Hypothalamus (tissue), 51 donors: Measurements from ENCODE around the gene CYP2S1.
"Not testable (repeated sequence)": the region's sequence is repeated elsewhere in the genome, so short reads cannot be mapped to it uniquely, and the experiment has no call there.

ENCODE experiments used
- DNase-seq, 51 donors: peaks; one replicate each; lab custom pipeline; 2025; lab: John Stamatoyannopoulos, UW

CYP2S1 gene, protein sequence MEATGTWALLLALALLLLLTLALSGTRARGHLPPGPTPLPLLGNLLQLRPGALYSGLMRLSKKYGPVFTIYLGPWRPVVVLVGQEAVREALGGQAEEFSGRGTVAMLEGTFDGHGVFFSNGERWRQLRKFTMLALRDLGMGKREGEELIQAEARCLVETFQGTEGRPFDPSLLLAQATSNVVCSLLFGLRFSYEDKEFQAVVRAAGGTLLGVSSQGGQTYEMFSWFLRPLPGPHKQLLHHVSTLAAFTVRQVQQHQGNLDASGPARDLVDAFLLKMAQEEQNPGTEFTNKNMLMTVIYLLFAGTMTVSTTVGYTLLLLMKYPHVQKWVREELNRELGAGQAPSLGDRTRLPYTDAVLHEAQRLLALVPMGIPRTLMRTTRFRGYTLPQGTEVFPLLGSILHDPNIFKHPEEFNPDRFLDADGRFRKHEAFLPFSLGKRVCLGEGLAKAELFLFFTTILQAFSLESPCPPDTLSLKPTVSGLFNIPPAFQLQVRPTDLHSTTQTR

DNA sequence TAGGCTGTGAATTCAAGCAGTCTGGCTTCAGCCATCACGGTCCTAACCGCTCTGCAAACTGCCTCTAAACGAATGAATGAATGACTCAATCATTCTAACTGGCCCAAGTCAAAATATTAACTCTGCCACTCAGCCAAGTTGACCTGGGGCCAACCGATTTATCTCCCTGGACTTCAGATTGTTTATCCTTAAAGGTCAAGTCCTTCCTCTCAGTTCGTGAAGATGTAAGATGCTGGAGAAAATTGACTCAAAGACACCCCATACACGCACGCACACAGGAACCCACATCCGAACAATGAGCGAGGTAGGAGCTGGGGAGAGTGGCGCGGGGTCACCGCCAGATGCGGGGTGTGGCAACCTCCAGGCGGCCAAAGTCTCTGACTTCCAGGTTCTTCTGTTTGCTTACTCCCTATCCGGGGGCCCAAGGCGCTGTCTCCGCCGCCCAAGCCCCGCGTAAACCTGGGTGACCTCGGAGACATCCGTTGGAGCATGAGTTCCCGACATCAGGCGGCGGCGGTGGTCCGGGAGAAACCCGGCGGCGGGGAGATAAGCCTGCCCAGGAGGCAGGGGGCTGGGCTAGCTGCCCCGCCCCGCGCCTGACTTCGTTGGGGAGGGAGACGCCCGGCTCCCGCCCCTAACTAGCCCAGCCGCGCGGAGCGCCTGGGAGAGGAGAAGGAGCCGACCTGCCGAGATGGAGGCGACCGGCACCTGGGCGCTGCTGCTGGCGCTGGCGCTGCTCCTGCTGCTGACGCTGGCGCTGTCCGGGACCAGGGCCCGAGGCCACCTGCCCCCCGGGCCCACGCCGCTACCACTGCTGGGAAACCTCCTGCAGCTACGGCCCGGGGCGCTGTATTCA, at the start of gene CYP2S1:
Gene CYP2S1 (plus strand): TSS at position 646 of the 856 bp plus-strand sequence. CDS start 46 bp downstream, at position 692.
- DNase-seq = peak in 2 of 51 donors; percentile 3 to 15

DNA sequence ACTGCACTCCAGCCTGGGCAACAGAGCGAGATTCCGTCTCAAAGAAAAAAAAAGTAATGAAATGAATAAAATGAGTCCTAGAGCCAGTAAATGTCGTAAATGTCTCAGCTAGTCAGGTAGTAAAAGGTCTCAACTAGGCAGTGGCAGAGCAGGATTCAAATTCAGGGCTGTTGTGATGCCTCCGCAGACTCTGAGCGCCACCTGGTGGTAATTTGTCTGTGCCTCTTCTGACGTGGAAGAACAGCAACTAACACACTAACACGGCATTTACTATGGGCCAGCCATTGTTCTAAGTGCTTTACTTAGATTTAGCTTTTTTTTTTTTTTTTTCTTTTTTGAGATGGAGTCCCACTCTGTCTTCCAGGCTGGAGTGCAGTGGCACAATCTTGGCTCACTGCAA, 48.6 kb upstream of the CYP2S1 start:
- peak in 38 of 51 donors; percentile 1 to 73 (median 28) for DNase-seq

DNA sequence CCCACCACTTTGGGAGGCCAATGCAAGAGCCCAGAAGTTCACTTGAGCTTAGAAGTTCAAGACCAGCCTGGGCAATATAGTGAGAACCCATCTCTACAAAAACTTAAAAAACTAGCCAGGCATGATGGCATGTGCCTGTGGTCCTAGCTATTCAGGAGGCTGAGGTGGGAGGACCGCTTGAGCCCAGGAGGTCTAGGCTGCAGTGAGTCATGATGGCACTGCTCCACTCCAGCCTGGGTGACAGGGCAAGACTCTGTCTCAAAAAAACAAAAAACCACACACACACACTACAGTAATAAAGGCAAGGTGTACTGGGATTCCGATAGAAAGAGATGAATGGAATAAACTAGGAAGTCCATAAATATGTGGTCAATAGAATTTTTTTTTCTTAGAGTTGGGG, 43.2 kb upstream of the CYP2S1 start:
- no peak for DNase-seq

GRCh38 chr19:41150986-41151385, 42.0 kb upstream of the CYP2S1 start:
- not testable (repeated sequence) for DNase-seq

DNA sequence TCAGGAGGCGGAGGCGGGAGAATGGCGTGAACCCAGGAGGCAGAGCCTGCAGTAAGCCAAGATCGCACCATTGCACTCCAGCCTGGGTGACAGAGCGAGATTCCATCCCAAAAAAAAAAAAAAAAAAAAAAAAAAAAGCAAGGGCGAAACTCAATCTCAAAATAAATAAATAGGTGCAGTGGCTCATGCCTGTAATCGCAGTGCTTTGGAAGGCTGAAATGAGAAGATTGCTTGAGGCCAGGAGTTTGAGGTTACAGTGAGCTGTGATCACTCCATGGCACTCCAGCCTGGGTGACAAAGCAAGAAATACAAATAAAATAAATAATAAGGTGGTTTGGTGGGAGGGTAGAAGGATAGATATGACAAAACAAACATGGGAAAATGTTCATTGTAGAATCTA, 39.0 kb upstream of the CYP2S1 start:
- DNase-seq = no peak

- no peak for DNase-seq
Measured at GRCh38 chr19:41156207-41156606, 36.8 kb upstream of the CYP2S1 start.

DNA sequence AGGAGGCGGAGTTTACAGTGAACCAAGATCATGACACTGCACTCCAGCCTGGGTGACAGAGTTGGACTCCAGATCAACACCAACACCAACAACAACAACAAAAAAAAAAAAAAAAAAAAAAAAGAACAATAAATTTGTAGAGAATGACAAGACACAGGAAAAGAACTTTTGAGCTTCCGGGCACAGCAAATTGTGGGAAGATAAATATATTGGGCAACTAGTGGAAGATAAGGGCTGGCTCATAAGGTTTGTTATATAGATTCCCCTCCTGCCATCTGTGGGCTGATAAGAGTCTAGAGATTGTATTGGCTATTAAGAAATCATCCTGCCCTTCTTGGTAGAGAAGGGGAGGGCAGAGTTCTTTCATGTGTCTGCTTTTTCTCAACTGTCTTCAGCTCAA, 33.1 kb upstream of the CYP2S1 start:
- DNase-seq = no peak

DNA sequence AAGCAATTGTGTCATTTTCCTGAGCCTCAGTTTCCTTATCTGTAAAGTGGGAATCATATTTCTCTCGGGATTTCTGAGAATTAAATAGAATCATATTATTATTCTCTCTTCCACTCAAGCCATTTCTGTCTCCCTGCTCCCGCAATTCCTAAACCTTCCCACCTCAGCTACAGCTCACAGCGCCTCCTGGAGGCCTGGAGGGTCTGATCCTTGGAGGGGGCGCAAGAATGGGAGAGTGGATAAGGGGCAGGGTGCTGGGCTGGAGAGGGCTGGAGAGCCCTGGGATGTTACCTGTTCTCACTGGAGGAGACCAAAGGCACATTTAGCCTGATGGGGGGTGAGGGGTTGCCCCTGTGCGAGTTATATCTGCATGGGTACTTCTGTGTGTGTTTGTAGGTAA, 31.1 kb upstream of the CYP2S1 start:
- DNase-seq = no peak

- no peak for DNase-seq
Measured at GRCh38 chr19:41166944-41167804, 25.8 kb upstream of the CYP2S1 start.

DNA sequence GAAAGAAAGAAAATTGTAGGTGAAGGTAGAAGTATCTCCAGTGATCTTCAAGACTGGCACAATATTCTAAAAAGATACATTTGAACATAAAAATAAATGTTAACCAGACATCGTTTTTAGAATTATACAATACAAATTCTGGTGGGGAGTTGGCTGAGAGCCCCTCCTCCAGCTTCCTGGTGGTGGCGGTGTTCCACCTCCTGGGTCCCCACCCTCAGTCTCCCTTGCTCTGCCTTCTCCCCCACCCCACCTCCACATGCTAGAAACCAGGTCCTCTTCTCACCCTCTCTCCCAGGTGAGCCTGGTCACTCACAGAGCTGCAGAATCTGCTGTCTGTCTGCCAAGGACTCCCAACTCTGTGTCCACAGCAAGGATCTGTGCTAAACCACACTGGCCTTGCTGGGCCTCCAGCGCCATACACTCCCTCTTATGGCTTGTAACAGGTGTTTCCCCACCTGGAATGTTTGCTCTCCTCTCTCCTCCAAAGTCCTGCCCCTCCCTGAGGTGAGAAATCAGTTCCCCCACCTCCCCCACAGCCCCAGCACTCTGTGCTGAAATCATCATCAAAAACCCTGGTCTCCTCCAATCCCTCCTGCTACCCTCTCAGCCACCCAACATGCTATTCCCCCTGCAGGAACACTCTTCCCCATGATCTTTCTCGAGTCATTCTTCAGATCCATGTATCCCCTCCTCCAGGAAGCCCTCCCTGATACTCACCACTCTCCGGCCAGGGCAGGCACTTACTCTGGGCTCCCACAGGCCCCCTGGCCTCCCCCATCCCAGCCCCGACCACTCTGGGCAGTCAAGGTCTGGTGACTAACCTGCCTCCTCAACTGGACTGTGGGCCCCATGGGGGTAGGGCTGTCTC, 20.5 kb upstream of the CYP2S1 start:
- DNase-seq = no peak

DNA sequence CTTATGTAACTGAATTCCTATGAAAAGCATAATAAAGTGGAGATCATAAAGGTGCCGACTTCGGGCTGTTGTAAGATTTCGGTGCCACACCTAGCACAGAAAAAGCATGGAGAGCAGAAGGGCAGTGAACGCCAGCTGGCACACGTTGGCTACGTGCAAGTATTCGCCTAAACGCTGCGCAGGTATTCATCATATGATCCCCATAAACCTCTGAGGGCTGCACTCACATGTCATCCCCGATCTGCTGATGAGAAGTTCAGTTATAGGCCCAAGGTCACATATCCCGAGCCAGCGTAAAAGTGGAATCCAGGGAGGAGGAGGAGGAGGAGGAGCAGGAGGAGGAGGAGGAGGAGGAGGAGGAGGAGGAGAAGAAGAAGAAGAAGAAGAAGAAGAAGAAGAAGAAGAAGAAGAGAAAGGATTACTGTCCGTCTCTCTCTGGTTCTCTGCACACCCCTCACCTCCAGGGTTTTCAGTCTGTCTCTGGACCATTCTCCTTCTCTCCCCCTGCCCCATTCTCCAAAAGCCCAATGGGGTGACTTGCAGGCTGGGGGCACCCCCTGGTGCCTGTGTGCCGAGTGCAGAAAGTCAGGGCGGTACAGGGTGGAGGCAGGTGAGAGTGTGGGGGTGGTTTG, 18.6 kb upstream of the CYP2S1 start:
- DNase-seq = no peak

DNA sequence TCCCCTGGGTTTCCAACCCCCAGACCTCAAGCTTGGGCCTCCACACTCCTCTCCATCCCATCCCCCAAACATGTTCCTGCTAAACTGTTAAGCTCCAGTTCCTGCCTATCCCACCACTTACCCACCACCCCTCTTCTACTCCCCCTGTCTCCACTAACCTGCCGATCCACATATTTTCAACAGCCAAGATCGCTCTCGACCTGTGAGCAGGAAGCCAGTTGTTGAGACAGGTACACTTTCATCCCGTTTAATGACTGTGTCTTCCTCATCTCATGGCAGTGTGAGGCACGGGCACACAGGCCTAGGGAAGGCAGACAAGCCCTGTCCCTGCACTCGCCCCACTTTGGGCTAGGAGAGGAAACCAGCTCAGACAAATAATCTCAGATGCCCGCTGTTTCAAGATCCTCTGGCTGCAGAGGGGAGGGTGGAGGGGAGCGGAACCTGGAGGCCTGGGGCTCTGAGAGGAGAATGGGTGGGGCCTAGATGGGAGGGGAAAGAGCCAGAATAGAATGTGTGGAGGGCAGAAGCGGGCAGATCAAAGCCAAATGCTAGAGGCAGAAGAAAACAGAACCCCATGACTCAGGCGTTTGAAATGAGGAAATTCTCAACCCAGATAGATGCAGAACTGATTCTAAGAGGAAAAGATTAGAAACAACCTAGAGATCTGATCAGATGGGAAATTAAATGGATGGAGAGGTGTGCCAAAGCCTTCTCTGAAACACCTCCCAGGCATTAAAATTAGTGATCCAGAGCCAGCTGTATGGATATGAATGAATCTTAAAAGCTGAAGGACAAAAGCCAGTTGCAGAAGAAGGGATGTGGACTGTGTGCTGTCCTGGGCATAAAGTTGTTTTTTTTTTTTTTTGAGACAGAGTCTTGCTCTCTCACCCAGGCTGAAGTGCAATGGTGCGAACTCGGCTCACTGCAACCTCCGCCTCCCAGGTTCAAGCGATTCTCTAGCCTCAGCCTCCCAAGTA, 16.9 kb upstream of the CYP2S1 start:
- peak in 22 of 51 donors; percentile 2 to 55 (median 23) for DNase-seq

- DNase-seq = not testable (repeated sequence)
Measured at GRCh38 chr19:41180173-41180572, 12.8 kb upstream of the CYP2S1 start.

DNA sequence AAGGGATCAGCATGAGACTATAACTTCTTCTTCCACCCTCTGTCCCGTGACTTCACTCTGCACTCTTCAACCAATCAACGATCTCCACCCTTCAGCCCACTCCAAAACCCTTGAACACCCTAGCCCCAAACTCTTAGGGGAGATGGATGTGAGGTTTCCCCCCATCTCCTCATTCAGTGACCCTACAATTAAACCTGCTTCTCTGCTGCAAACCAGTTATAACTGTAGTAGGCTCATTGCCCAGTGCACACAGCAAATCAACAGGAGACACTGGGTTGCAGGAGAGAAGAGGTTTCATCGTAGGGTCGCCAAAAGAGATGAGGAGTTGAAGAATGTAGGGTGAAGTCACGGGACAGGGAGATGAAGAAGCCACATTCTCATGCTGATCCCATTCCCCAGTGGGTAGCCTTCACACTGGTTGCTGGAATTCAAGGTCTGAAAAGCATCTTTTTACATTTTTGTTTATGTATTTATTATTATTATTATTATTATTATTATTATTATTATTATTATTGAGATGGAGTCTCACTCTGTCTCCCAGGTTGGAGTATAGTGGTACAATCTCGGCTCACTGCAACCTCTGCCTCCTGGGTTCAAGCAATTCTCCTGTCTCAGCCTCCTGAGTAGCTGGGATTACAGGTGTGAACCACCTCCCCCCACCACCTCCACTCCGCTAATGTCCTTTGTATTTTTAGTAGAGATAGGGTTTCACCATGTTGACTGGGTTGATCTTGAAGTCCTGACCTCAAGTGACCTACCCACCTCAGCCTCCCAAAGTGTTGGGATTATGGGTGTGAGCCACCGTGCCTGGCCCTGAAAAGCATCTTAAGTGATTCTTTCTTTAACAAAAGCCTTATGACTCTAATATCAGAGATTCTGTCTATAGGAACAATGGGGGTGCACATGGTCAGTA, 5.8 kb upstream of the CYP2S1 start:
- no peak for DNase-seq

- no peak for DNase-seq
Measured at GRCh38 chr19:41187884-41188279, 5.1 kb upstream of the CYP2S1 start.

GRCh38 chr19:41189425-41190065, 3.5 kb upstream of the CYP2S1 start:
- DNase-seq = no peak
